HCT116 (cell line): ENCODE data around the gene TRIM38. TPM values are rescaled to one million over a fixed set of nuclear protein-coding genes. Genes with fewer than 3 reads are reported as not detected.

ENCODE experiments used
- ATAC-seq: fragments of 200-7000 bp; cut with Tn5 transposase; 2 replicates; pipeline ENCODE4 v1.9.1; 2020; ENCODE audit warnings: mild to moderate bottlenecking, moderate library complexity
- BruUV-seq: library from RNA; stranded (reverse); fragments of 400-500 nt; replicated peaks from 2 replicates; lab custom pipeline; 2021; lab: Mats Ljungman, UMichigan
- CTCF ChIA-PET: fragments of 300-600 bp; sonication (Branson Sonifier 250); formaldehyde crosslinking; loops from one replicate; lab custom pipeline; 2021; ENCODE audit warnings: antibody characterized with exemption; lab: Charles Lee
- POLR2A ChIA-PET: fragments of 300-600, 350-600 bp; sonication (Branson Sonifier 250); formaldehyde crosslinking; loops from one replicate; lab custom pipeline; 2021; ENCODE audit warnings: antibody characterized with exemption; lab: Charles Lee
- RAD21 ChIA-PET, 2 experiments: fragments of 300-600 bp; sonication (Branson Sonifier 250); formaldehyde crosslinking; loops; one replicate each; lab custom pipeline; 2023; ENCODE audit warnings: low total read pairs in 2 of 2; ENCODE audit not compliant: uncharacterized antibody in 2 of 2, unreplicated experiment in 2 of 2, low non-redundant PET in 1 of 2; lab: Charles Lee
- DNase-seq: peaks from one replicate; pipeline ENCODE4 v3.0.0-alpha.2; 2010; ENCODE audit warnings: low read depth, low spot score
- H2AFZ ChIP-seq: fragments of 200-600 bp; shearing (Covaris generic), sonication (generic); 2 replicates; pipeline ENCODE4 v1.6.1; 2017; ENCODE audit warnings: low read depth, mixed run types, mixed read lengths, antibody characterized with exemption, low read length; ENCODE audit not compliant: poor library complexity, severe bottlenecking
- H3K27ac ChIP-seq: 2 replicates; pipeline ENCODE4 v1.5.1; 2012; ENCODE audit warnings: low read depth, low read length
- H3K27me3 ChIP-seq: fragments of 200-600 bp; sonication (generic); 2 replicates; pipeline ENCODE4 v1.6.1; 2016; ENCODE audit warnings: mixed run types, low read length, mixed read lengths; ENCODE audit not compliant: insufficient read depth
- H3K36me3 ChIP-seq, 2 experiments: fragments of 200-500 bp in 1 of 2; fragments of 200-600 bp in 1 of 2; sonication (Bioruptor generic) in 1 of 2; sonication (generic) in 1 of 2; 2 replicates each; pipeline versions ENCODE4 v1.5.1 to v1.6.1; 2014 to 2016; ENCODE audit warnings: low read length in 2 of 2, inconsistent platforms in 1 of 2, mixed read lengths in 1 of 2, mixed run types in 1 of 2; ENCODE audit not compliant: insufficient read depth in 2 of 2, control insufficient read depth in 1 of 2
- H3K4me1 ChIP-seq, 2 experiments: fragments of 200-600 bp in 1 of 2; sonication (generic) in 1 of 2; 2 replicates each; pipeline versions ENCODE4 v1.5.1 to v1.6.1; 2012 to 2017; ENCODE audit warnings: low read length in 2 of 2, inconsistent platforms in 1 of 2, mild to moderate bottlenecking in 1 of 2, mixed read lengths in 1 of 2, mixed run types in 1 of 2, moderate library complexity in 1 of 2; ENCODE audit not compliant: insufficient read depth in 2 of 2, control insufficient read depth in 1 of 2
- H3K4me2 ChIP-seq: fragments of 200-600 bp; sonication (generic); 2 replicates; pipeline ENCODE4 v1.6.1; 2017; ENCODE audit warnings: mixed run types, low read length, mixed read lengths
- H3K4me3 ChIP-seq, 2 experiments: fragments of 200-600 bp in 1 of 2; sonication (generic) in 1 of 2; replicated peaks in 1 of 2; 2 replicates each; pipeline ENCODE4 v1.5.1; 2011 to 2016; ENCODE audit warnings: low read length in 2 of 2, control low read depth in 1 of 2, low read depth in 1 of 2, mild to moderate bottlenecking in 1 of 2, mixed read lengths in 1 of 2, mixed run types in 1 of 2
- H3K79me2 ChIP-seq: fragments of 200-600 bp; sonication (generic); 2 replicates; pipeline ENCODE4 v1.6.1; 2017; ENCODE audit warnings: mild to moderate bottlenecking, mixed run types, low read length, moderate library complexity, mixed read lengths; ENCODE audit not compliant: insufficient read depth
- H3K9ac ChIP-seq: fragments of 200-600 bp; sonication (generic); 2 replicates; pipeline ENCODE4 v1.6.1; 2016; ENCODE audit warnings: low read length, mixed read lengths
- H3K9me2 ChIP-seq: fragments of 200-600 bp; sonication (generic), shearing (Covaris generic); 2 replicates; pipeline ENCODE4 v1.6.1; 2017; ENCODE audit warnings: mixed run types, mild to moderate bottlenecking, moderate library complexity; ENCODE audit not compliant: insufficient read depth
- H3K9me3 ChIP-seq, 2 experiments: fragments of 200-500 bp in 1 of 2; fragments of 200-600 bp in 1 of 2; sonication (Bioruptor generic) in 1 of 2; sonication (generic) in 1 of 2; 2 replicates each; pipeline ENCODE4 v1.6.1; 2014 to 2017; ENCODE audit warnings: low read length in 2 of 2, mixed read lengths in 2 of 2, inconsistent platforms in 1 of 2, low read depth in 1 of 2, mild to moderate bottlenecking in 1 of 2, mixed run types in 1 of 2, moderate library complexity in 1 of 2; ENCODE audit not compliant: control insufficient read depth in 1 of 2, insufficient read depth in 1 of 2
- H4K20me1 ChIP-seq: fragments of 200-600 bp; sonication (generic), shearing (Covaris generic); 2 replicates; pipeline ENCODE4 v1.6.1; 2017; ENCODE audit warnings: mixed run types, mild to moderate bottlenecking, moderate library complexity; ENCODE audit not compliant: insufficient read depth
- MAX ChIP-seq: IDR thresholded peaks from 2 replicates; pipeline ENCODE4 v1.6.1; 2012
- POLR2A ChIP-seq: IDR thresholded peaks from 2 replicates; pipeline ENCODE4 v1.7.0; 2011; ENCODE audit warnings: borderline replicate concordance; ENCODE audit not compliant: insufficient read depth, insufficient read length; ENCODE audit errors: extremely low read depth
- POLR2AphosphoS5 ChIP-seq: IDR thresholded peaks from 2 replicates; pipeline ENCODE4 v1.6.1; 2011; ENCODE audit warnings: mild to moderate bottlenecking, low read depth, low read length, moderate library complexity
- REST ChIP-seq: IDR thresholded peaks from 2 replicates; pipeline ENCODE4 v1.6.1; 2012; ENCODE audit warnings: low read depth
- TCF7L2 ChIP-seq: IDR thresholded peaks from 2 replicates; pipeline ENCODE4 v1.7.0; 2011; ENCODE audit warnings: borderline replicate concordance, inconsistent platforms; ENCODE audit not compliant: insufficient read depth, insufficient read length; ENCODE audit errors: extremely low read depth
- intact Hi-C: fragments of 100-400 bp; cut with micrococcal nuclease; formaldehyde crosslinking; loops from 2 replicates; pipeline ENCODE4 v1.10.0; 2022
- total RNA-seq: library from RNA; stranded (reverse); gene quantifications from one replicate; pipeline ENCODE4 v1.2.1, GENCODE V29; 2021; ENCODE audit not compliant: unreplicated experiment
- TF ChIP-seq, protein P1 (sequence below): IDR thresholded peaks from 2 replicates; pipeline ENCODE4 v1.6.1; 2012
- TF ChIP-seq, protein P2 (sequence below), 3 experiments: fragments of 200-600 bp in 1 of 3; sonication (generic) in 1 of 3; IDR thresholded peaks in 2 of 3; conservative IDR thresholded peaks in 1 of 3; 2 replicates each; pipeline ENCODE4 v1.5.1; 2012 to 2017; ENCODE audit warnings: low read depth in 2 of 3, low read length in 2 of 3, antibody characterized with exemption in 1 of 3, borderline replicate concordance in 1 of 3, control low read depth in 1 of 3, mild to moderate bottlenecking in 1 of 3, mixed read lengths in 1 of 3, mixed run types in 1 of 3, moderate library complexity in 1 of 3; ENCODE audit not compliant: insufficient read depth in 1 of 3

TRIM38 gene
- total RNA-seq, 1 experiment from 2014 or later: 9.6 TPM

DNA sequence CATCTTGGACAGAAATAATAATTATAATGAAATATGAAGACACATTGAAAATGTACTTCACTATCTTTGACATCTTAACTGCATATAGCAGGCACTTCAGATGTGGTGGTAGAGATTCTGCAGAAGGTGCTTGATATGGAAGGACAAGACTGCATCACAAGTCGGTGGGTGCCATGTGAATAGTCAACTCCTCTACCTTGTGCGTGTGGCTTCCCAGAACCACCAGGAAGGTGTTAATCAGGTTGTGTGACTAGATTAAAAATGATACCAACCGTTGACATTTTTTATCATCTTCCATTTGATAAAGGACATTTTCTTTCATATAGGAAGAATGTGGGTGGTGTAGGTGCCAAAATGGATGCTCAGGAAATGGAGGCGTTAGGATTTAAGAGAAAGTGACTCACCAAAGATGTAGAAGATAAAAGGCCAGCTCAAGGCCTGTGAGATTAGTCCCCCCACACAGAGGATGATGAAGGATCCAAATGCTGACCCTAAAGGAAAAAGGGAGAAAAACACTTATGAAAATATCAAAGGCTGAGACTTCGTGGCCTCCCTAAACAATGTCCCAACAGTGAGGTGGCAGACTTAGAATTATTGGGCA, 44.4 kb upstream of the TRIM38 start:
- CTCF ChIA-PET: no interaction called here
- Histone ChIP-seq H2AFZ (no peak overlapping the region), H3K4me1 (no peaks in the 10 kb centered on the region), H3K27me3 (no peaks in the 10 kb centered on the region), H4K20me1 (no peaks in the 10 kb centered on the region), H3K4me3 (no peak overlapping the region), H3K9me2 (no peaks in the 10 kb centered on the region), H3K4me2 (no peak overlapping the region), H3K9me3 (no peaks in the 10 kb centered on the region), H3K79me2 (no peaks in the 10 kb centered on the region), H3K27ac (no peak overlapping the region), H3K9ac (no peak overlapping the region), H3K36me3 (no peaks in the 10 kb centered on the region)
- intact Hi-C loops: no loop called here
- DNase-seq (no peak), ATAC-seq (no peak)
- no peak for TF ChIP-seq MAX
- TF ChIP-seq, protein P1, sequence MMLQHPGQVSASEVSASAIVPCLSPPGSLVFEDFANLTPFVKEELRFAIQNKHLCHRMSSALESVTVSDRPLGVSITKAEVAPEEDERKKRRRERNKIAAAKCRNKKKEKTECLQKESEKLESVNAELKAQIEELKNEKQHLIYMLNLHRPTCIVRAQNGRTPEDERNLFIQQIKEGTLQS: no peak
- TF ChIP-seq POLR2AphosphoS5: no peak
- BruUV-seq: no TSS peak
- POLR2A ChIA-PET: no interaction called here
- RAD21 ChIA-PET: no interaction called here

DNA sequence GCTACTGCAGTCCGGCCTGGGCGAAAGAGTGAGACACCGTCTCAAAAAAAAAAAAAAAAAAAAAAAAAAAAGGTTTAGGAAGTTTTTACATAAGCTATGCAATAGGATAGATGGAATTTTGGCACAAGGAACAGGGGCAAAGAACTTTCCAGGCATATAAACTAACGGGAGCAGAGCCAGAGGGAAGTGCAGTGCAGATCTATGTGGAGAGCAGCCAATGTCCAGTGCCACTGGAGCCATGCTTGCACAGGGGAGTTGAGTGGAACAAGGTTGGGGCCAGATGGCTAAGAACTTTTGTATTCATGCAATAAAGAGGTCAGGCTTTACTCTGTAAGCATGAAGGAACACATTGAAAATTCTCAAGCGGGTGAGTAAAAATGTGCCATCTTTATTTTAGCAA, 42.9 kb upstream of the TRIM38 start:
- Histone ChIP-seq H3K27me3 (no peaks in the 10 kb centered on the region), H3K27ac (no peak overlapping the region), H3K4me2 (no peak overlapping the region), H2AFZ (no peak overlapping the region), H3K4me3 (no peak overlapping the region), H3K9me2 (no peaks in the 10 kb centered on the region), H3K36me3 (no peaks in the 10 kb centered on the region)
- no peak for ATAC-seq
- RAD21 ChIA-PET: no interaction called here
- TF ChIP-seq, protein P2, sequence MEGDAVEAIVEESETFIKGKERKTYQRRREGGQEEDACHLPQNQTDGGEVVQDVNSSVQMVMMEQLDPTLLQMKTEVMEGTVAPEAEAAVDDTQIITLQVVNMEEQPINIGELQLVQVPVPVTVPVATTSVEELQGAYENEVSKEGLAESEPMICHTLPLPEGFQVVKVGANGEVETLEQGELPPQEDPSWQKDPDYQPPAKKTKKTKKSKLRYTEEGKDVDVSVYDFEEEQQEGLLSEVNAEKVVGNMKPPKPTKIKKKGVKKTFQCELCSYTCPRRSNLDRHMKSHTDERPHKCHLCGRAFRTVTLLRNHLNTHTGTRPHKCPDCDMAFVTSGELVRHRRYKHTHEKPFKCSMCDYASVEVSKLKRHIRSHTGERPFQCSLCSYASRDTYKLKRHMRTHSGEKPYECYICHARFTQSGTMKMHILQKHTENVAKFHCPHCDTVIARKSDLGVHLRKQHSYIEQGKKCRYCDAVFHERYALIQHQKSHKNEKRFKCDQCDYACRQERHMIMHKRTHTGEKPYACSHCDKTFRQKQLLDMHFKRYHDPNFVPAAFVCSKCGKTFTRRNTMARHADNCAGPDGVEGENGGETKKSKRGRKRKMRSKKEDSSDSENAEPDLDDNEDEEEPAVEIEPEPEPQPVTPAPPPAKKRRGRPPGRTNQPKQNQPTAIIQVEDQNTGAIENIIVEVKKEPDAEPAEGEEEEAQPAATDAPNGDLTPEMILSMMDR (IDR thresholded peaks at IDR 0.05 in 2 of 3, conservative IDR thresholded peaks at IDR 0.05 in 1 of 3; ENCODE audit: borderline replicate concordance in 1 of 3, insufficient read depth in 1 of 3, low read depth in 2 of 3, low read length in 2 of 3): no peak
- no peak for TF ChIP-seq MAX
- TF ChIP-seq POLR2A: no peak
- no peak for TF ChIP-seq TCF7L2
- TF ChIP-seq REST: no peak
- TF ChIP-seq, all 23 proteins: peak for 0
- intact Hi-C loops: no loop called here
- Histone ChIP-seq H3K9me3 (no peaks in the 10 kb centered on the region), H3K79me2 (no peaks in the 10 kb centered on the region), H4K20me1 (no peaks in the 10 kb centered on the region), H3K9ac (no peak overlapping the region), H3K4me1 (no peaks in the 10 kb centered on the region)
- CTCF ChIA-PET: no interaction called here
- POLR2A ChIA-PET: no interaction called here
- no peak for DNase-seq
- no TSS peak for BruUV-seq
